ENCODE measurements around the gene MVD. TPM values are rescaled to one million over a fixed set of nuclear protein-coding genes. Genes with fewer than 3 reads are reported as not detected.
A peak's percentile ranks its signal among the peaks of the same experiment; 100 is the strongest.

Gene MVD
- total and polyA plus RNA-seq, 2 experiments from 2014 or later, result 95.3 to 149 TPM

GRCh38 chr16:88661468-88661867, 1.4 kb downstream of the MVD start:
- Histone ChIP-seq H2AFZ (no peak overlapping the region), H3K36me3 (ENCODE audit: insufficient read depth) (peaks cover 7% of the 10 kb centered on the region; the same call in 1 of the 2 replicates), H3K9me2 (ENCODE audit: insufficient read depth) (no peaks in the 10 kb centered on the region), H3F3A (replicated peaks; ENCODE audit: low read depth) (0 out of 2 replicates have a peak, but pooled peaks cover 12% of the 10 kb centered on the region), H3K27me3 (ENCODE audit: insufficient read depth) (no peaks in the 10 kb centered on the region), H3K79me2 (replicated peaks; ENCODE audit: insufficient read depth) (peaks cover 65% of the 10 kb centered on the region), H3K27ac (ENCODE audit: low read depth) (no peak overlapping the region), H3K4me2 (peak overlapping the region; percentile 97), H3K4me3 (peak overlapping the region; percentile 90), H4K20me1 (replicated peaks; ENCODE audit: insufficient read depth) (peaks cover 35% of the 10 kb centered on the region), H3K4me1 (ENCODE audit: insufficient read depth) (peaks cover 18% of the 10 kb centered on the region)
- no peaks in the 10 kb centered on the region for H3K9me3 Mint-ChIP-seq
- peaks cover 15% of the 10 kb centered on the region; the same call in 2 of the 3 replicates for H3K4me1 Mint-ChIP-seq
- peaks cover 6% of the 10 kb centered on the region; the same call in 1 of the 3 replicates for H3K36me3 Mint-ChIP-seq (ENCODE audit: low read depth)
- DNase-seq (ENCODE audit: low spot score), result no peak
- peak overlapping the region; percentile 49 for H3K4me3 Mint-ChIP-seq
- TF ChIP-seq ZNF462 (CRISPR knock-in tag; IDR thresholded peaks at IDR 0.05) (no peak), POLR2AphosphoS5 (IDR thresholded peaks at IDR 0.05; ENCODE audit: low read depth) (no peak), REST (IDR thresholded peaks at IDR 0.05; ENCODE audit: unreplicated experiment) (no peak), EZH2phosphoT487 (IDR thresholded peaks at IDR 0.05; ENCODE audit: unreplicated experiment) (no peak), NANOG (IDR thresholded peaks at IDR 0.05; ENCODE audit: borderline replicate concordance) (no peak), ZNF114 (CRISPR knock-in tag; IDR thresholded peaks at IDR 0.05) (no peak)
- peaks cover 13% of the 10 kb centered on the region for H3K27me3 Mint-ChIP-seq (ENCODE audit: insufficient read depth, low read depth, poor library complexity)
- H3K27ac Mint-ChIP-seq, result no peak overlapping the region
- ATAC-seq, result no peak

Data from GM23338 (cell line).